NCI-H187 treated with DMSO at 0.1 percent for 48 hours (cell line): Measurements from ENCODE around the gene ZNF808.
A peak's percentile ranks its signal among the peaks of the same experiment; 100 is the strongest.
"Not testable (repeated sequence)": the region's sequence is repeated elsewhere in the genome, so short reads cannot be mapped to it uniquely, and the experiment has no call there.

Experiments
- DNase-seq: peaks from one replicate; lab custom pipeline; 2025; lab: John Stamatoyannopoulos, UW

The ZNF808 gene

DNA sequence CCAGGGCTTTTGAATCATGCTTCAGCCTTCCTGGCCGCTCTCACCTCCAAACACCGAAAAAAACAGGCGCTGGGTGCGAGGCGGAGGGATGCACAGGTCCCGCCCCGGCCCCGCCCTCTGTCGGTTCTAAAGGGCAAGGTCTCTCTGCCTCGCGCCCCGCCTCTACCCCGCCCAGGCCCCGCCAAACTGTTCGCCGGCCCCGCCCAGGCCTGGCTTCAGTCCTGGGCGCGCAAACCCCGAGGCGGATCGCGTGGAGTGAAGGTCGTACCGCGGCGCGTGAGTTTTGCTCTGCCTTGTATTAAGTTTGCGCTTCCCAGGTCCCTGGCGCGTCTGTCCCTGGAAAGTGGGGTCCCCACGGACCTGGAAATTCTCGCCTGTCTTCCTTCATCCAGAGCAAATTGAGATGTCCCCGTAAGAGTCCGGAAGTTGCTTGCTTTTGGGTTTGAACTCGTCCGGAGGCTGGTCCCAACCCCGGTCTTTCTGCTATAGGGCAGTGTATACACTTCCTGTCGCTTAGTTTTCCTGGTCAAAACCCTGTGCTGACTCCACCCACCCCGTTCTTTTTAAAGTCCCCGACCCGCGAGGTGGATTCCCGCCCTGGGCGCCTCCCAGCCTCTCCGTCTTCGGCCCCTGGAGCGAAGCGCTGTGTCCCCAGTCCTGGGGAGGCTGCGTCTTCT is 8.4 kb downstream of the ZNF808 start:
- DNase-seq, result no peak

DNA sequence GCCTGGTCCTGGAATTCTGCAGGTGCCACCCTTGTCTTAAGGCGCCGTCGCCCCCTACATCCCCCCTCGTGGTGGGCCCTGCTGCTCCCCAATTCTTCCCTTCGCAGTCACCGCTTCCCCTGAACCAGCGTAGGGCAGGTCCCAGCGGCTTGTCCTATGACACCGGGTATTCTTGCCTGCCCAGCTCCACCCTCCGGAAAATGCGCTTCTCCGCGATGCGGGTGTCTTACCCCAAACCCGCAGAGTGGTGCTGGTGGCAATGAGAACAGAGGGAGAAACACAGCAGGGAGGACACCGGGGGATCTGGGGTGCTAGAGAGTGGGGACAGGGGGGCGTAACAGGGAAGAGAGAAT is 9.0 kb downstream of the ZNF808 start:
- no peak for DNase-seq

DNA sequence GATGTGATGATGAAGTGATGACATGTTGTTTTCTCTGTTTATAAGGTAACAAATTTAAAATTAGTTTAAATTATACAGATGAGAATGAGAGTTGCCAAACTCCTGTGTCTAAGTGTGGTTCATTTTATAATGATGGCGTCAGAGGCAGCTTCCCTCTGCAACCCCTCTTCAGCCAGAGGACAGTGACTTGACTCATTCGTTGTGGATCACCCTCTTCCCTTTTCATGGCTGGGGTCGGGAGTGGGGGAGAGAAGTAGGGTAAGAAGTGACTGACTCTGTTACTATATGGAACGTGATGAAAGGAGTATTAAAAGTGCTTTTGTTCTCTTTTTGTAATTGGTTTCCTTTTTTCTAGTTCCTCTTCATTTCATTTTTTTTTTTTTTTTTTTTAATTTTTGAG is 11.3 kb downstream of the ZNF808 start:
- DNase-seq, result not testable (repeated sequence)

GRCh38 chr19:52541176-52541575 is 13.7 kb downstream of the ZNF808 start:
- not testable (repeated sequence) for DNase-seq

DNA sequence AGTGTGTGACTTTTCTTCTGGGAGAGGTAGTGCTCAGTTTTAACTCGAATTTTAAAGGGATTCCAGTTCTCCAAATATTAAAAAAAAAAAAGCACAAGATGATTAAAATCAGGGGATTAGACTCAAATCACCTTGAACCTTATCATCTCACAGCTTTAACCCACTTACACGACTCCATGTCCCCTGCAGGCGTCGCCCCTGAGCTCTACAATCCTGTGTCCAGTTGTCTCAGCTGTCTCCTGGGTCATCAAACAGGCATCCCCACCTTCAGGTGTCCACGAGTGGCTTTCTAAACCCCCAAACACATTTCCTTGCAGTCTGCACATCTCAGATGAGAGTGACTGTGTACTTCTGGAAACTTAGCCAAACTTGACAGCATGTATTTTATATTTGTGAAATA is 14.1 kb downstream of the ZNF808 start:
- no peak for DNase-seq

DNA sequence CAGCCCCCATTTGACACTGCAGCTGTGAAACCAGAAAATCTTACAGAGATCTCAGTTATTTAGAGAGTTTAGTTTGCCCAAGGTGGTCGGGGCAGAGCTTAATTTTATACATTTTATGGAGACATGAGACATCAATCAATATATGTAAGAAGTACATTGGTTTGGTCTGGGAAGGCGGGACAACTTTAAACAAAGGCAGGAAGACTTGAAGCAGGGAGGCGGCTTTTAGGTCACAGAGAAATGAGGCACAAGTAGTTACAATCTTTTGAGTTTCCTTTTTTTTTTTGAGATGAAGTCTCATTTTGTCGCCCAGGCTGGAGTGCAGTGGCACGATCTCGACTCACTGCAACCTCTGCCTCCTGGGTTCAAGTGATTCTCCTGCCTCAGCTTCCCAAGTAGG is 15.1 kb downstream of the ZNF808 start:
- not testable (repeated sequence) for DNase-seq

DNA sequence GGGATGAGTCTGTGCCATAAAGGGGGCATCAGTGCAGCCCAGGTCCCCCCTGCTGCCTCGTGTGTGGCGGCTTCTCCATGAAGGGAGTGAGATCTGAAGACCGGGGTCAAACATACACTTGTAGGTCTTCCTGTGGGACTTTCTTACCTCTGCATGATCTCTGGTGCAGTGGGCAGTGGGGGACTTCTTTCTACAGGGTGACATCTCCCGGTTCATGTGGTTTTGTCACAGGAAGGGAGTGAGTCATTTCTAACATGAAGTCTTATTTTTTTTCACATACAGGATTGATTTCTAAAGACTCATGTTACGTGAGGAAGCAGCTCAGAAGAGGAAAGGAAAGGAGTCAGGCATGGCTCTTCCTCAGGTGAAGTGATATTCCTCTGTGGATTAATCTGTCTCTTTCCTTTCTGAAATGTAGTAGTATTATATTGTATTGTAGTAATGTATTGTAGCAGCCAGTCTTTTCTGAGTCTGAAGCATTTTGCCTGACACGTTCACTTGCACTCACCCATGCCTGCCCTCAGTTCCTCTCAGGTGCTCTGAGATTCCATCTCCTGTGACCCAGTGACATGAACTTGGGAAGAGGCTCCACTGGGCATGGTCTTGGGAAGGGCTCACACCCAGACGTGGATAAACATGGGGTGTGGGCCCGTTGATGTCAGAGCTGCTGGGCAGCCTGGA is 15.7 kb downstream of the ZNF808 start:
- no peak for DNase-seq

DNA sequence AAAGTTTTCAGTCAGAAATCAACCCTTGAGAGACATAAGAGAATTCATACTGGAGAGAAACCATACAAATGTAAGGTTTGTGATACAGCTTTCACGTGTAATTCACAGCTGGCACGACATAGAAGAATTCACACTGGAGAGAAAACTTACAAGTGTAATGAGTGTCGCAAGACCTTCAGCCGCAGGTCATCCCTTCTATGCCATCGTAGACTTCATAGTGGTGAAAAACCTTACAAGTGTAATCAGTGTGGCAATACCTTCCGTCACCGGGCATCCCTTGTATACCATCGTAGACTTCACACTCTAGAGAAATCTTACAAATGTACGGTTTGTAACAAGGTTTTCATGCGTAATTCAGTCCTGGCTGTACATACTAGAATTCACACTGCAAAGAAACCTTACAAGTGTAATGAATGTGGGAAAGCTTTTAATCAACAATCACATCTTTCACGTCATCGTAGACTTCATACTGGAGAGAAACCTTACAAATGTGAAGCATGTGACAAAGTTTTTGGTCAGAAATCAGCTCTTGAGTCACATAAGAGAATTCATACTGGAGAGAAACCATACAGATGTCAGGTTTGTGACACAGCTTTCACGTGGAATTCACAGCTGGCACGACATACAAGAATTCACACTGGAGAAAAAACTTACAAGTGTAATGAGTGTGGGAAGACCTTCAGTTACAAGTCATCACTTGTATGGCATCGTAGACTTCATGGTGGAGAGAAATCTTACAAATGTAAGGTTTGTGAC is 26.9 kb downstream of the ZNF808 start:
- no peak for DNase-seq

- DNase-seq, result no peak
Measured at GRCh38 chr19:52557231-52557995, 29.9 kb downstream of the ZNF808 start.

- not testable (repeated sequence) for DNase-seq
Measured at GRCh38 chr19:52558732-52559445, 31.4 kb downstream of the ZNF808 start.

- not testable (repeated sequence) for DNase-seq
Measured at GRCh38 chr19:52561611-52562010, 34.1 kb downstream of the ZNF808 start.

DNA sequence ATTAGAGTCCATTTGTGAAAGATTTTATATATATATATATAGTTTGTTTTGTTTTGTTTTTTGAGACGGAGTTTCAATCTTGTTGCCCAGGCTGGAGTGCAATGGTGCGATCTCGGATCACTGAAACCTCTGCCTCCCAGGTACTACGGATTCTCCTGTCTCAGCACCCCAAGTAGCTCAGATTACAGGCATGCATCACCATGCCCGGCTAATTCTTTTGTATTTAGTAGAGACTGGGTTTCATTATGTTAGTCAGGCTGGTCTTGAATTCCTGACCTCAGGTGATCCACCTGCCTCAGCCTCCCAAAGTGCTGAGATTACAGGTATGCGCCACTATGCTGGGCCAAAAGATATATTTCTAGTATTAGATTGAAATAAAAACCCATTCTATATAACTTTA is 38.7 kb downstream of the ZNF808 start:
- DNase-seq, result no peak

- DNase-seq, result no peak
Measured at GRCh38 chr19:52566588-52566987, 39.1 kb downstream of the ZNF808 start.

DNA sequence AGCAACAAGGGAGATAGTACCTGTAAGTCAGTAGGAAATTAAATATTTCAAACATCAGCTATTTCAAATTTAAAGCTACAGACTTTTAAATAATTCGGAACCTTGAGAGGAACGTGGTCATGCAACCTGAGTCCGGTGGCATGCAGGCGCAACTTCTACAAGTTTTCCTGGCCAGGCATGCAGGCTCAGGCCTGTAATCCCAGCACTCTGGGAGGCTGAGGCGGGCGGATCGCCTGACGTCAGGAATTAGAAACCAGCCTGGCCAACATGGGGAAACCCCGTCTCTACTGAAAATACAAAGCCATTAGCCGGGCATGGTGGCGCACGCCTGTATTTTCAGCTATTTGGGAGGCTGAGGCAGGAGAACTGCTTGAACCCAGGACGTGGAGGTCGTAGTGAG is 40.5 kb downstream of the ZNF808 start:
- DNase-seq, result no peak

GRCh38 chr19:52569638-52569999 is 42.2 kb downstream of the ZNF808 start:
- not testable (repeated sequence) for DNase-seq

- peak; percentile 81 for DNase-seq
Measured at GRCh38 chr19:52570000-52570861, 42.8 kb downstream of the ZNF808 start, which contains the start of gene ZNF701. TSS of gene ZNF701 (plus strand) at chr19:52570287. CDS start at chr19:52574148, 3,861 bp downstream.

DNA sequence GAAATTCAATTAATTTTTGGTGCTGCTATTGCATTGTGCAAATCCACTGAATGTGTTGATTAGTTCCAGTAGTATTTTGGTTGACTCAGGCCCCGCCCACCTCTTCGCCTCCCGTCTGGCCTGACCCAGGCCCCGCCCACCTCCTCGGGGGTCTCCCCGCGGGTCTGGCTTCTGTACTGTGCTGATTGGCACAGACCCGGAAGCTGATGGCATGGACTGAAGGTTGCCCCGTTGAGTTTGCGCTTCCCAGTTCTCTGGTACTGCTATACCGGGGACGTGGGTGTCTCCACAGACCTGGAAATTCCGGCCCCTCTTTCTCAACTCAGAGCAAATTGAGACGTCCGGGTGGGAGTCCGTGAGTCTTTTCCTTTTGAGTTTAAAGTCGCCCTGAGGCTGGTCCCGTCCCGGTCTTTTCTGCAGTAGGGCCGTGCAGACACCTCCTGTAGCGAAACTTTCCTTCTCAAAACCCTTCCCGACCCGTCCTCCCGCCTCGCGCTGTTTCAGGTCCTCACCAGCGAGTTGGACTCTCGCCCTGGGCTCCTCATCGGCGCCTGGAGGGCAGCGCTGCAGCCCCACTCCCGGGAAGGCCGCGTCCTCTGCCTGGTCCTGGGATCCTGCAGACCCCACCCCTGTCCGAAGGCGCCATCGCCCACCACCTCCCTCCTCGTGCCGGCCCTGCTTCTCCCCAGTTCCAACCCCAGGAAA is 57.4 kb downstream of the ZNF808 start:
- no peak for DNase-seq

GRCh38 chr19:52585604-52586003 is 58.1 kb downstream of the ZNF808 start:
- no peak for DNase-seq

- no peak for DNase-seq
Measured at GRCh38 chr19:52590728-52591127, 63.3 kb downstream of the ZNF808 start.

DNA sequence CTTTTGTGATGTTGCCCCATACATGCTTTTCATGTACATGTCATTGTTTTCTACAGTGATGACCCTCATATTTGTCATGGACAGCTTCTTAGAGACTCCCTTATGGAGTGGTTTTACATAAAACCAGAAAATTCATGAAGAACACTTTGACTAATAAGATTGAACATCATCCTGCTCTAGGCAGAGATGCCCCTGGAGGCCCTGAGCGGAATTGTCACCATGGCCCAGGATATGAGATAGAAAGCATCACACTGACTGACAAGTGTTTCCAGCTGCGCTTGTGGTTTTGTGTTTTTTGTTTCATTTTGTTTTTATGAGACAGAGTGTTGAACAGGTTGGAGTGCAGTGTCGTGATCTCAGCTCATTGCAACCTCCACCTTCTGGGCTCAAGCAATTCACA is 64.8 kb downstream of the ZNF808 start:
- DNase-seq, result no peak
